ENCODE data around the gene HMGXB3. TPM values are rescaled to one million over a fixed set of nuclear protein-coding genes. Genes with fewer than 3 reads are reported as not detected.

Gene HMGXB3
- total RNA-seq, 1 donor from 2014 or later, result 44.4 TPM

GRCh38 chr5:150058480-150059126, 58.1 kb downstream of the HMGXB3 start:
- Mint-ChIP-seq H3K27me3 (ENCODE audit: low read depth) (no peaks in the 10 kb centered on the region), H3K4me1 (no peaks in the 10 kb centered on the region), H3K36me3 (ENCODE audit: low read depth) (no peaks in the 10 kb centered on the region), H3K9me3 (no peaks in the 10 kb centered on the region), H3K27ac (ENCODE audit: unreplicated experiment) (no peak overlapping the region), H3K4me3 (no peak overlapping the region)
- no peak for TF ChIP-seq CTCF (conservative IDR thresholded peaks at IDR 0.05)
- no peak for DNase-seq (ENCODE audit: low read depth, low spot score)

- Mint-ChIP-seq H3K27ac (ENCODE audit: unreplicated experiment) (no peak overlapping the region), H3K36me3 (ENCODE audit: low read depth) (no peaks in the 10 kb centered on the region), H3K4me1 (no peaks in the 10 kb centered on the region), H3K9me3 (no peaks in the 10 kb centered on the region), H3K27me3 (ENCODE audit: low read depth) (no peaks in the 10 kb centered on the region), H3K4me3 (no peak overlapping the region)
- no peak for TF ChIP-seq CTCF (conservative IDR thresholded peaks at IDR 0.05)
- DNase-seq (ENCODE audit: low read depth, low spot score), result no peak
Measured at GRCh38 chr5:150059623-150060022, 59.1 kb downstream of the HMGXB3 start.

DNA sequence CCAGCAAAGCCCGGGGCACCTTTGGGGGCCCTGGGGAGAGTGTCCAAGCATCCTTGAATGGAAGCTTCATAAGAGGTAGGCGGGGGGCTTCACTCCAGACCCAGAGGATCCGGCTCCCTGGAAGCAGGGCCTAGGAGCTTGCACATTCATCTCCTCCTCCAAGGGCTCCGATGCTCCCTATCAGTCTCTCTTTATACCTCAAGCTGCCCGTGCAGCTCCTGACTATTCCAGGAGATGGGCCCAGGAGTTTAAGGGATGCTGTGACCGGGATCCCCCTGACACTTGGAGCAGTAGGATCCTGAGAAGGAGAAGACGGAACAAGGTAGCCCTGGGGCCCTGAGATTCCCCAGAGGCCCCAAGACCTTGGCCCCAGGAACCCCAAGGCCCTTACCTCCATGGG, 59.9 kb downstream of the HMGXB3 start:
- TF ChIP-seq CTCF (conservative IDR thresholded peaks at IDR 0.05), result no peak
- no peak overlapping the region for H3K4me3 Mint-ChIP-seq
- no peak overlapping the region for H3K27ac Mint-ChIP-seq (ENCODE audit: unreplicated experiment)
- H3K27me3 Mint-ChIP-seq (ENCODE audit: low read depth), result no peaks in the 10 kb centered on the region
- no peak for DNase-seq (ENCODE audit: low read depth, low spot score)
- H3K9me3 Mint-ChIP-seq, result no peaks in the 10 kb centered on the region
- H3K4me1 Mint-ChIP-seq, result no peaks in the 10 kb centered on the region
- H3K36me3 Mint-ChIP-seq (ENCODE audit: low read depth), result no peaks in the 10 kb centered on the region

DNA sequence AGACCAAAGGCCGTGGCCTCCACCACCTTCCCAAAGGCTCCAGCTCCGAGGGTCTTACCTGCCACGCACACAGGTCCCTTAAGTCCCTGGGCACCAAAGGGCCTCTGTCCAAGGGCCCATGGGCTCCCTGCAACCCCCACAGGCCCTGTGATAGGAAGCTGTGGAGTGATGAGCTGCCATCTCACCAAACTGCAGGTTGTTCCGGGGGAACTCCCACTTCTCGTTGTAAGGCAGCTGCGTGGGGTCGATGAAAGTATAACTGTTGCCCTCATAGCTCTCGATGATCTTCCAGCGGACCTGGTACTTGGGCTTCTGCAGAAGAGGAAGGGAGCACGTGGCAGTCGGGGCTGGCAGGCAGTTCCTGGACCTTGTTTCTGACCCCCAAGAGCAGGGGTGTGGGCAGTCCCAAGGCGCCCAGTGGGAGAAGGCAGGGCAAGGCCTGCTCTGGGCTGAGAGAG, 61.0 kb downstream of the HMGXB3 start:
- DNase-seq (ENCODE audit: low read depth, low spot score), result no peak

GRCh38 chr5:150062216-150062922, 61.8 kb downstream of the HMGXB3 start:
- Mint-ChIP-seq H3K4me1 (no peaks in the 10 kb centered on the region), H3K27ac (ENCODE audit: unreplicated experiment) (no peak overlapping the region), H3K9me3 (no peaks in the 10 kb centered on the region), H3K4me3 (no peak overlapping the region), H3K36me3 (ENCODE audit: low read depth) (no peaks in the 10 kb centered on the region), H3K27me3 (ENCODE audit: low read depth) (no peaks in the 10 kb centered on the region)
- no peak for TF ChIP-seq CTCF (conservative IDR thresholded peaks at IDR 0.05)
- no peak for DNase-seq (ENCODE audit: low read depth, low spot score)

More for the DNA sequence above, 61.0 kb downstream of the HMGXB3 start:
- Mint-ChIP-seq H3K4me1 (no peaks in the 10 kb centered on the region), H3K9me3 (no peaks in the 10 kb centered on the region), H3K36me3 (ENCODE audit: low read depth) (no peaks in the 10 kb centered on the region), H3K27me3 (ENCODE audit: low read depth) (no peaks in the 10 kb centered on the region), H3K27ac (ENCODE audit: unreplicated experiment) (peak overlapping the region; percentile 35), H3K4me3 (no peak overlapping the region)
- no peak for TF ChIP-seq CTCF (conservative IDR thresholded peaks at IDR 0.05)

All from neural crest cell (in vitro differentiated cells).